H9 (cell line): ENCODE data around the gene C1QTNF7. TPM values are rescaled to one million over a fixed set of nuclear protein-coding genes. Genes with fewer than 3 reads are reported as not detected.

Experiments
- DNase-seq: peaks from one replicate; pipeline ENCODE4 v3.0.0-alpha.2; 2017
- H2AFZ ChIP-seq: one replicate; pipeline ENCODE4 v1.6.1; 2013; ENCODE audit warnings: mild to moderate bottlenecking, low read length, control low read depth, moderate library complexity
- H2AK5ac ChIP-seq: 2 replicates; pipeline ENCODE4 v1.6.1; 2013; ENCODE audit warnings: low read length, control low read depth, mixed read lengths; ENCODE audit not compliant: insufficient read length
- H2BK120ac ChIP-seq: one replicate; pipeline ENCODE4 v1.6.1; 2013; ENCODE audit warnings: low read depth, mild to moderate bottlenecking, low read length, control low read depth, inconsistent platforms; ENCODE audit not compliant: poor library complexity, severe bottlenecking
- H2BK12ac ChIP-seq: 2 replicates; pipeline ENCODE4 v1.6.1; 2013; ENCODE audit warnings: low read length, control low read depth, mixed read lengths, low read depth; ENCODE audit not compliant: insufficient read length
- H2BK15ac ChIP-seq: 2 replicates; pipeline ENCODE4 v1.6.1; 2013; ENCODE audit warnings: low read depth, low read length, control low read depth
- H2BK20ac ChIP-seq: one replicate; pipeline ENCODE4 v1.6.1; 2013; ENCODE audit warnings: low read depth, mild to moderate bottlenecking, low read length, control low read depth, inconsistent platforms; ENCODE audit not compliant: poor library complexity, severe bottlenecking
- H2BK5ac ChIP-seq: 2 replicates; pipeline ENCODE4 v1.6.1; 2013; ENCODE audit warnings: low read length, control low read depth, mixed read lengths; ENCODE audit not compliant: insufficient read length
- H3K14ac ChIP-seq: 2 replicates; pipeline ENCODE4 v1.6.1; 2013; ENCODE audit warnings: low read length, control low read depth; ENCODE audit not compliant: insufficient read depth
- H3K18ac ChIP-seq: 2 replicates; pipeline ENCODE4 v1.6.1; 2013; ENCODE audit warnings: low read depth, mild to moderate bottlenecking, mixed read lengths, low read length, control low read depth; ENCODE audit not compliant: insufficient read length
- H3K23ac ChIP-seq: 2 replicates; pipeline ENCODE4 v1.6.1; 2013; ENCODE audit warnings: low read length, control low read depth, mixed read lengths, low read depth; ENCODE audit not compliant: insufficient read length
- H3K23me2 ChIP-seq: 2 replicates; pipeline ENCODE4 v1.6.1; 2013; ENCODE audit warnings: low read depth, mild to moderate bottlenecking, mixed read lengths, low read length, control low read depth; ENCODE audit not compliant: insufficient read length, poor library complexity, severe bottlenecking
- H3K27ac ChIP-seq: 2 replicates; pipeline ENCODE4 v1.5.1; 2013; ENCODE audit warnings: low read length, control low read depth, mixed read lengths, low read depth; ENCODE audit not compliant: insufficient read length
- H3K27me3 ChIP-seq: 2 replicates; pipeline ENCODE4 v1.6.1; 2013; ENCODE audit warnings: low read length, control low read depth, inconsistent platforms; ENCODE audit not compliant: insufficient read depth
- H3K4ac ChIP-seq: 2 replicates; pipeline ENCODE4 v1.6.1; 2013; ENCODE audit warnings: low read depth, mild to moderate bottlenecking, control low read depth, inconsistent platforms, low read length, moderate library complexity
- H3K4me1 ChIP-seq: 2 replicates; pipeline ENCODE4 v1.6.1; 2013; ENCODE audit warnings: low read length, control low read depth, inconsistent platforms; ENCODE audit not compliant: insufficient read depth
- H3K4me2 ChIP-seq: 2 replicates; pipeline ENCODE4 v1.6.1; 2013; ENCODE audit warnings: low read length, control low read depth, mixed read lengths; ENCODE audit not compliant: insufficient read length, insufficient read depth
- H3K56ac ChIP-seq: 2 replicates; pipeline ENCODE4 v1.6.1; 2013; ENCODE audit warnings: low read depth, mild to moderate bottlenecking, mixed read lengths, low read length, control low read depth; ENCODE audit not compliant: insufficient read length
- H3K79me1 ChIP-seq: 2 replicates; pipeline ENCODE4 v1.6.1; 2013; ENCODE audit warnings: low read depth, mild to moderate bottlenecking, moderate library complexity, low read length, control low read depth, inconsistent platforms; ENCODE audit not compliant: insufficient read depth, poor library complexity, severe bottlenecking
- H3K79me2 ChIP-seq: 2 replicates; pipeline ENCODE4 v1.6.1; 2013; ENCODE audit warnings: low read length, control low read depth, inconsistent platforms; ENCODE audit not compliant: insufficient read depth
- H3K9ac ChIP-seq: 2 replicates; pipeline ENCODE4 v1.6.1; 2013; ENCODE audit warnings: low read length, control low read depth, mixed read lengths; ENCODE audit not compliant: insufficient read length; ENCODE audit errors: extremely low read depth
- H3K9me3 ChIP-seq: one replicate; pipeline ENCODE4 v1.6.1; 2013; ENCODE audit warnings: low read depth, low read length, inconsistent platforms; ENCODE audit not compliant: control insufficient read depth
- H3T11ph ChIP-seq: one replicate; pipeline ENCODE4 v1.6.1; 2013; ENCODE audit warnings: mild to moderate bottlenecking, low read length, control low read depth, inconsistent platforms
- H4K20me1 ChIP-seq: one replicate; pipeline ENCODE4 v1.6.1; 2013; ENCODE audit not compliant: control insufficient read depth, insufficient read length, insufficient read depth
- H4K5ac ChIP-seq: 2 replicates; pipeline ENCODE4 v1.6.1; 2013; ENCODE audit warnings: low read depth, mild to moderate bottlenecking, mixed read lengths, low read length, control low read depth; ENCODE audit not compliant: insufficient read length
- H4K8ac ChIP-seq: replicated peaks from 2 replicates; pipeline ENCODE4 v1.6.1; 2013; ENCODE audit warnings: low read length, control low read depth, mixed read lengths, low read depth; ENCODE audit not compliant: insufficient read length
- H4K91ac ChIP-seq: 2 replicates; pipeline ENCODE4 v1.6.1; 2013; ENCODE audit warnings: low read depth, mild to moderate bottlenecking, moderate library complexity, mixed read lengths, low read length, control low read depth; ENCODE audit not compliant: insufficient read length
- H3K27ac Mint-ChIP-seq, 3 experiments: 2 replicates in 2 of 3; 3 replicates in 1 of 3; pipeline ENCODE4 v1.8.0; 2020 to 2021; ENCODE audit warnings: mixed read lengths in 3 of 3, mild to moderate bottlenecking in 1 of 3, moderate library complexity in 1 of 3
- H3K27me3 Mint-ChIP-seq: 2 replicates; pipeline ENCODE4 v1.8.0; 2021; ENCODE audit warnings: low read depth, mild to moderate bottlenecking, moderate library complexity, mixed read lengths
- H3K36me3 Mint-ChIP-seq, 3 experiments: 2 replicates in 2 of 3; 3 replicates in 1 of 3; pipeline ENCODE4 v1.8.0; 2020 to 2021; ENCODE audit warnings: low read depth in 3 of 3, mixed read lengths in 3 of 3; ENCODE audit not compliant: insufficient read depth in 1 of 3
- H3K4me1 Mint-ChIP-seq, 2 experiments: 2 replicates each; pipeline ENCODE4 v1.8.0; 2020; ENCODE audit warnings: mixed read lengths in 2 of 2
- H3K4me3 Mint-ChIP-seq, 2 experiments: 2 replicates in 1 of 2; 3 replicates in 1 of 2; pipeline ENCODE4 v1.8.0; 2020 to 2021; ENCODE audit warnings: mild to moderate bottlenecking in 2 of 2, mixed read lengths in 2 of 2, moderate library complexity in 1 of 2
- H3K9me3 Mint-ChIP-seq, 2 experiments: 2 replicates in 1 of 2; 3 replicates in 1 of 2; pipeline ENCODE4 v1.8.0; 2020; ENCODE audit warnings: mild to moderate bottlenecking in 2 of 2, mixed read lengths in 2 of 2, moderate library complexity in 1 of 2
- CTCF ChIP-seq: fragments of 200-600 bp; sonication (generic); conservative IDR thresholded peaks from 3 replicates; pipeline ENCODE4 v1.8.0; 2021; ENCODE audit warnings: antibody characterized with exemption, mild to moderate bottlenecking
- WGBS: extraction: QIAGEN DNeasy Blood & Tissue Kit; methylation state at CpG from one replicate; pipeline ENCODE4 v1.1.7; 2013; ENCODE audit warnings: missing lambda C conversion rate, low lambda C conversion rate, mixed read lengths; ENCODE audit not compliant: insufficient read length; ENCODE audit errors: extremely low coverage; 5-methylcytosine and 5-hydroxymethylcytosine counted together
- total RNA-seq: library from RNA; stranded (reverse); gene quantifications from 2 replicates; pipeline ENCODE4 v1.2.1, GENCODE V29; 2021

Gene C1QTNF7
- total RNA-seq, 1 experiment from 2014 or later = not detected

GRCh38 chr4:15395311-15395710, 32.5 kb upstream of the C1QTNF7 start:
- Histone ChIP-seq H3K4me1 (no peaks in the 10 kb centered on the region), H3K56ac (no peak overlapping the region), H3T11ph (no peak overlapping the region), H2AFZ (no peak overlapping the region), H3K23me2 (no peaks in the 10 kb centered on the region), H2AK5ac (no peak overlapping the region), H2BK5ac (no peak overlapping the region), H2BK20ac (no peak overlapping the region), H3K27ac (no peak overlapping the region), H3K4ac (no peak overlapping the region), H3K14ac (no peak overlapping the region), H3K79me1 (no peaks in the 10 kb centered on the region), H3K27me3 (no peaks in the 10 kb centered on the region), H2BK12ac (no peak overlapping the region), H4K8ac (no peak overlapping the region), H4K91ac (no peak overlapping the region), H3K9me3 (no peaks in the 10 kb centered on the region), H4K20me1 (no peaks in the 10 kb centered on the region), H3K23ac (no peak overlapping the region), H3K18ac (no peak overlapping the region), H2BK15ac (no peak overlapping the region), H3K79me2 (no peaks in the 10 kb centered on the region), H4K5ac (no peak overlapping the region), H3K9ac (no peak overlapping the region), H2BK120ac (no peak overlapping the region), H3K4me2 (no peak overlapping the region)
- no CpG with 5 or more reads among the region's 4 CpGs for WGBS
- no peak for DNase-seq
- H3K4me3 Mint-ChIP-seq = no peak overlapping the region
- TF ChIP-seq CTCF = no peak
- no peaks in the 10 kb centered on the region; a peak in 1 of 7 replicates for H3K36me3 Mint-ChIP-seq
- H3K27ac Mint-ChIP-seq = no peak overlapping the region
- H3K4me1 Mint-ChIP-seq = peaks cover 6 to 9% of the 10 kb centered on the region in 2 experiments
- no peaks in the 10 kb centered on the region for H3K27me3 Mint-ChIP-seq
- H3K9me3 Mint-ChIP-seq = no peaks in the 10 kb centered on the region
